GM23248 (cell line): ENCODE measurements around the gene HSFX3.
"Not testable (repeated sequence)": the region's sequence is repeated elsewhere in the genome, so short reads cannot be mapped to it uniquely, and the experiment has no call there.

Source experiments
- EZH2 ChIP-seq: fragments of 200-600 bp; sonication (generic); IDR thresholded peaks from 2 replicates; pipeline ENCODE4 v1.6.1; 2018; ENCODE audit warnings: antibody characterized with exemption, mild to moderate bottlenecking; ENCODE audit not compliant: insufficient read depth, poor library complexity, severe bottlenecking
- EZH2phosphoT487 ChIP-seq: fragments of 200-600 bp; sonication (generic); IDR thresholded peaks from 2 replicates; pipeline ENCODE4 v1.6.1; 2018; ENCODE audit warnings: antibody characterized with exemption, moderate library complexity, mild to moderate bottlenecking, low read depth; ENCODE audit not compliant: insufficient read depth

DNA sequence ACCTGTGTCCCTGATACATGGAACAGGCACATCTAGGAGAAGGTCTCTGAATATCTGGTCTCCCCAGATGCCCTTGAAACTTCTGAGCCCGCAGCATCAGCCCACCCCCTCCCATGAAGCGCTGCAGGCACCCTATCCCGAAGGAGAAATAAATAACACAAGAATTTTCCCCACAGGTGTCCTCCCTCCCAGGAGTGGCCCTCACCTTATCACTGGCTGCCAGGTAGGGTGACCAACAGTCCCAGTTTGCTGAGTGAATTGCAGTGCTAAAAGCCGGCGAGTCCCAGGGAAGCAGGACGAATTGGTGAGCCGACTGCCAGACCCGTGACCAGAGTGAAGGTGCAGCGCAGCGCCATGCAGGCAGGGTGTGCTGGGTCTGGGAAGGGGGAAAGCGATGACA lies 15.7 kb downstream of the HSFX3 start:
- TF ChIP-seq EZH2, EZH2phosphoT487: not testable (repeated sequence)
